ENCODE results near the gene INTU. TPM values are rescaled to one million over a fixed set of nuclear protein-coding genes. Genes with fewer than 3 reads are reported as not detected.
"Not testable (repeated sequence)": the region's sequence is repeated elsewhere in the genome, so short reads cannot be mapped to it uniquely, and the experiment has no call there.

INTU gene
- total RNA-seq = under 1 TPM; 0.12 to 0.60 TPM

DNA sequence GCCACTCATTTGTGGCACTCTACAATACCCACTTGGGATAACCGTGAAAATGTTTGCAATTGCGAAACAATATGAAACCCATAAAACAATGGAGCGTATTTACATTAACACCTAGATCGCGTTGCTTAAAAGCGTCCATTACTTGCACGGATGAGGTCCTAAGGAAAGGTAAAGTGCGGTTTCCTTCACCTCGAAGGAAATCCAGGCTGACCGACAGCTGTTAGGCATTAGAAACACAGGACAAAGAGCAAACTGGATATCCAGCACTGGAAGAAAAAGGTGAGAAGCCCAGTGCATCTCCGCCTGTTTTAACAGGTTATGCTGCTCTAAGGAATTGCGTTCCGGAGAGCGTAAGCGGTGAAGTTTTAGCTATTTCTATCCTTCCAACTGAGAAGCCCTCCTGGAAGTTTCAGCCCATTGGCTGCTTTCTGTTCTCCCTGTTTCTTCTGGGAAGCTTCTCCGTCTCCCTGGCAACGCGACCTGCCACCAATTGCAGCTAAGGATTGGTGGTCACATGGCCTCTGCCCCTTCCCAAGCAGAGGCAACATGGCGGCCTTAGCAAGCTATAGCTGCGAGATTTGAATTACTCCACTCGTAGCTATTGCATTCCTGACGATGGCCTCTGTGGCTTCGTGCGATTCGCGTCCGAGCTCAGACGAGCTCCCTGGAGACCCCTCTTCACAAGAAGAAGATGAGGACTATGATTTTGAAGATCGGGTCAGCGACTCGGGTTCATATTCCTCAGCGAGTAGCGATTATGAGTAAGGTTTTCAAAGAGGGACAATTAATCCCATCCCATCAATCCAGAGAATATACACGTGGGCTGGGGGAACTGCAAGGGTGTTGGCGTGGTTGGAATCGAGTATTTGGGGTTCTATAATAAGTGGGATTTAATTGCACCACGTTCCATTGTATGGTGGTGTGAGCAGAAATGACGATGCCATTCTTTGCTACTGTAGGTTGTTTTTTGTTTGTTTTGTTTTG, at the start of gene INTU:
Gene INTU, plus strand, starts transcription at position 538 of the 984 bp plus-strand sequence. Its CDS starts 78 bp downstream, at position 616.
- DNase-seq (peak; percentile 32 to 52), ATAC-seq (replicated peaks in 1 of 2) (peak; percentile 94 to 95)
- Mint-ChIP-seq H3K4me3 (peak within 1 kb of the TSS; percentile 92 to 93), H3K36me3 (ENCODE audit: insufficient read depth in 2 of 2) (peaks cover 4% of the 10 kb centered on the region in 2 donors), H3K4me1 (ENCODE audit: low read depth) (peaks cover 13% of the 10 kb centered on the region), H3K27ac (no peak within 1 kb of the TSS), H3K27me3 (ENCODE audit: low read depth) (peaks cover 64% of the 10 kb centered on the region), H3K9me3 (no peaks in the 10 kb centered on the region)

DNA sequence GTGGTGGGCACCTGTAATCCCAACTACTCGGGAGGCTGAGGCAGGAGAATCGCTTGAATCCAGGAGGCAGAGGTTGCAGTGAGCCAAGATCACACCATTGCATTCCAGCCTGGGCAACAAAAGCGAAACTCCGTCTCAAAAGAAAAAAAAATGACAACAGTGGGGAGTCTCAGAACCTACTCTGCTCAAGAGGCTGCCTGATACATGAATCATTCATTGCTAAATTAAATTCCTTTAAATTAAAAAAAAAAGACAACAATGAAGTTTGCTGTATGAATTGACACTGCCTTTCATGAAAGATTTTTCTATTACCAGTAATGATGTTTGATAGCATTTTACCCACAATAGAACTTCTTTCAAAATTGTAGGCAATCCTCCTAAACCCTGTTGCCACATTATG, 46.3 kb upstream of the INTU start:
- DNase-seq; H3K4me1 Mint-ChIP-seq (ENCODE audit: low read depth); H3K9me3 Mint-ChIP-seq; H3K27ac Mint-ChIP-seq; H3K36me3 Mint-ChIP-seq (ENCODE audit: insufficient read depth in 2 of 2); H3K27me3 Mint-ChIP-seq (ENCODE audit: low read depth); ATAC-seq (replicated peaks in 1 of 2); H3K4me3 Mint-ChIP-seq: not testable (repeated sequence)

DNA sequence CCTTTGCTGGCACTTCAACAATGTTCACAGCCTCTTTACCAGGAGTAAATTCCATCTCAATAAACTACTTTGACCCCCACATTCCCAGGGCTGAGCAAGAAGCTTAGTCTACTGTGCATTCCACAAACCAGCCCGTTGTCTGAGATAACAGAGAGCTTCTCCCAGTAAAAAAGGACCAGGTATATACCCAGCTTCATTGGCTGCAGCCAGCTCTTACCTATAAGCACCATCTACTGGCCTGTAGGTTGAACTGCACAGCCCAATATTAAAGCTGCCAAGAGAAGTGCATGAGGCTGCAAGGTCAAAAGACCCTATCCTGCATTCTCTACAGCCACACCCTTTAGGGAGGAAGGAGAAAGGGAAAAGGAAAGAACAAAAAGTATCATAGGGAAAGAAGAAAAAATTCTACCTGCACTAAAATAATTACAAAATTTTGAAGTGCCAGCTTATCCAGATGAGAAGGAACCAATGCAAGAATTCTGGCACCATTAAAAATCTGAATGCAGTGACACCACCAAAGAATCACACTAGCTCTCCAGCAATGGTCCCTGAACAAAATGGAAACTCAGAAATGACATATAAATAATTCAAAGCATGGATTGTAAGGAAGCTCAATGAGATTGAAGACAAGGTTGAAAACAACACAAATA, 45.7 kb upstream of the INTU start:
- H3K27me3 Mint-ChIP-seq (ENCODE audit: low read depth) = no peaks in the 10 kb centered on the region
- H3K4me1 Mint-ChIP-seq (ENCODE audit: low read depth) = no peaks in the 10 kb centered on the region
- ATAC-seq (replicated peaks in 1 of 2) (peak in 1 of 2 donors; percentile 43), DNase-seq (peak in 1 of 2 donors; percentile 3)
- H3K4me3 Mint-ChIP-seq = no peak overlapping the region
- no peaks in the 10 kb centered on the region for H3K36me3 Mint-ChIP-seq (ENCODE audit: insufficient read depth in 2 of 2)
- H3K27ac Mint-ChIP-seq = no peak overlapping the region
- peaks cover 2 to 3% of the 10 kb centered on the region in 2 donors for H3K9me3 Mint-ChIP-seq

DNA sequence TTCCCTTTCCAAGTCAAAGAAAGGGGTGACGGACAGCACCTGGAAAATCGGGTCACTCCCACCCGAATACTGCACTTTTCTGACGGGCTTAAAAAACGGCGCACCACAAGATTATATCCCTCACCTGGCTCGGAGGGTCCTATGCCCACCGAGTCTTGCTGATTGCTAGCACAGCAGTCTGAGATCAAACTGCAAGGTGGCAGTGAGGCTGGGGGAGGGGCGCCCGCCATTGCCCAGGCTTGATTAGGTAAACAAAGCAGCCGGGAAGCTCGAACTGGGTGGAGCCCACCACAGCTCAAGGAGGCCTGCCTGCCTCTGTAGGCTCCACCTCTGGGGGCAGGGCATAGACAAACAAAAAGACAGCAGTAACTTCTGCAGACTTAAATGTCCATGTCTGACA, 43.6 kb upstream of the INTU start:
- H3K4me3 Mint-ChIP-seq; H3K36me3 Mint-ChIP-seq (ENCODE audit: insufficient read depth in 2 of 2); H3K27ac Mint-ChIP-seq; H3K27me3 Mint-ChIP-seq (ENCODE audit: low read depth); ATAC-seq (replicated peaks in 1 of 2); H3K4me1 Mint-ChIP-seq (ENCODE audit: low read depth); H3K9me3 Mint-ChIP-seq; DNase-seq: not testable (repeated sequence)

DNA sequence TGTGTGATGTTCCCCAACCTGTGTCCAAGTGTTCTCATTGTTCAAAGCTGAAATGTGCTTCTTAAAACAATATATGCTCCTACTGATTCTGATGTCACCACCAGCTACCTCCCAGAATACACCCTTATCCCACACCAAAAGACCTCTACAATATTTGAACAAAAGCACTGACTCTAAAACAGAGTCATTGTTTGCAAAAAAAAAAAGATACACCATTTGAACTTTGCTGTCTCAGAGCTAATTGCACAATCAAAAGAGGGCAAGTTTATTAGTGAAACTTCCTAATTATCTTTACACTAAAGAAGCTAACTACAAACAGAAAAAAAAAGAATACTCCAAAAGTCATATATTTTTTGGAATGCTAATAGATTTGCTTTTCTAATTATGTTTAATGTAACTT, 34.1 kb upstream of the INTU start:
- Mint-ChIP-seq H3K9me3 (no peaks in the 10 kb centered on the region), H3K27ac (no peak overlapping the region), H3K36me3 (ENCODE audit: insufficient read depth in 2 of 2) (no peaks in the 10 kb centered on the region), H3K4me3 (no peak overlapping the region), H3K27me3 (ENCODE audit: low read depth) (no peaks in the 10 kb centered on the region), H3K4me1 (ENCODE audit: low read depth) (no peaks in the 10 kb centered on the region)
- DNase-seq (no peak), ATAC-seq (replicated peaks in 1 of 2) (no peak)

DNA sequence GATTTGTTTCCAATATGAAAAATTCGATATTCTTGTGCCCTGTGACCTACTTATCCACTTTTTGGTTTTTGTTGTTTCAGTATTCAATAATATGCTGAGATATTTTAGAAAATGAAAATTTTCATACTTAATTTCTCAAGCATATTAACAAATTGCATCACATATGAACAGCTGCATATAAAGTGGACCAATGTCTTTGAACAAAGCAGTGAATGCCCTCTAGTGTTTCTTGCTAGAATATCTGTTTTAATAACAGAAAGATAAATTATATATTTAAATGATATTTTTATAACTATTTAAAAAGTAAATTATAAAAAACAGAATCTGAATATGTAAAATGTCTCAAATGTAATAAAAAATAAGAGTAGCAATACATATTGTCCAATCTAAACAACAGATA, 31.7 kb upstream of the INTU start:
- no peak overlapping the region for H3K27ac Mint-ChIP-seq
- no peaks in the 10 kb centered on the region for H3K9me3 Mint-ChIP-seq
- H3K4me1 Mint-ChIP-seq (ENCODE audit: low read depth) = no peaks in the 10 kb centered on the region
- H3K4me3 Mint-ChIP-seq = no peak overlapping the region
- H3K27me3 Mint-ChIP-seq (ENCODE audit: low read depth) = no peaks in the 10 kb centered on the region
- no peaks in the 10 kb centered on the region for H3K36me3 Mint-ChIP-seq (ENCODE audit: insufficient read depth in 2 of 2)
- no peak for DNase-seq
- no peak for ATAC-seq (replicated peaks in 1 of 2)

DNA sequence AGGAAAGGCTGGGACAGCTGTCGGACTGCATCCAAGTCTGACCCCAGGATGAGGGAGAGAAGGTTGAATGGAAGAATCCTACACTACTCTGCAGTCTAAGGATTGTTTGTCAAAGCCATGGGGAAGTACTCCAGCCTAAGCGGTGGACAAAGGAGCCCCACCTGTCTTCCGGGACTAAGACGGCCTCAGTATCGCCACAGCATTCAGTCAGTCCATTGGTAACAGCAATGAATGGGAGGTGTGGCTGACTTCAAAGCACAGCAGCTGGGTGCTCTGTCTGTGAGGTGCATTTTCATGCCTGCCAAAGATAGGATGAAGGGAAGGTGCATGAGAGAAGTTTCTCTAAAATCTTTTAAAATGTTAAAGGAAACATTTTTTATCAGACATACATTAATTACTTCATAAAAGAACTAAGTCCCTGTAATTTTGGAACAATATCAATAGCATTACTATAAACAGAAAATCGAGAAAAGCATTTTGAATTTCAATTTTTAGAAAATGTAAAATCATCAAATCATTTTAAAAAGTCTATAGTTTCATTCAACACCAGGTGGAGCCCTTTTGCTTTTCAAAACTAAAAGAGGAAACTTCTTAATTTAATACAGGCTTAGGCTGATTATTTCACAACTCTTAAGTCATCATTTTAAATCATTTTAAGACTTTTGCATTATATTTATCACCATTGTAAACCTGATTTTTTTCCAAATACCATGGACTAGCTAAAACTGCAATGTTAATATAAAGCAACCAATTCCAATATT, 27.6 kb upstream of the INTU start:
- peaks cover 6% of the 10 kb centered on the region for H3K27me3 Mint-ChIP-seq (ENCODE audit: low read depth)
- no peaks in the 10 kb centered on the region for H3K9me3 Mint-ChIP-seq
- ATAC-seq (replicated peaks in 1 of 2) = no peak
- H3K27ac Mint-ChIP-seq = no peak overlapping the region
- DNase-seq = no peak
- no peak overlapping the region for H3K4me3 Mint-ChIP-seq
- no peaks in the 10 kb centered on the region for H3K4me1 Mint-ChIP-seq (ENCODE audit: low read depth)
- H3K36me3 Mint-ChIP-seq (ENCODE audit: insufficient read depth in 2 of 2) = no peaks in the 10 kb centered on the region

DNA sequence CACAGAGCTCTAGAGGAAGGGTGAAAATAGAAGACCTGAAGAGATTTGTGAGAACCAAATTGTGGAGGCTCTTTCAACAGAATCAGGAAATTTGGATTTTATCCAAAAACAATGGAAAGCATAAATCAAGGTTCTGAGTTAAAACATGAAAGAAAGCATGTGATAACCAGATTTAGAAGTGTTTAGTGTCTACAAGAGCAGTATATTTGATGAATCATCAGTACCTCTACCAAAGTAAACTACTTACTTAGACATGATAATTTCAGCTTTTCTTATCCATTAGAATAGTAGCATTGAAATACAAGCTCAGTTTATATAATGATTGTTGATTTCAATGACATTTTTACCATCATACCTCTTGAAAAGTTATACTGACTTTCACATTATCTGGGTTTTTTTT, 25.9 kb upstream of the INTU start:
- Mint-ChIP-seq H3K27ac (no peak overlapping the region), H3K4me3 (no peak overlapping the region), H3K27me3 (ENCODE audit: low read depth) (peaks cover 6% of the 10 kb centered on the region), H3K9me3 (no peaks in the 10 kb centered on the region), H3K4me1 (ENCODE audit: low read depth) (no peaks in the 10 kb centered on the region), H3K36me3 (ENCODE audit: insufficient read depth in 2 of 2) (no peaks in the 10 kb centered on the region)
- ATAC-seq (replicated peaks in 1 of 2) (no peak), DNase-seq (no peak)

DNA sequence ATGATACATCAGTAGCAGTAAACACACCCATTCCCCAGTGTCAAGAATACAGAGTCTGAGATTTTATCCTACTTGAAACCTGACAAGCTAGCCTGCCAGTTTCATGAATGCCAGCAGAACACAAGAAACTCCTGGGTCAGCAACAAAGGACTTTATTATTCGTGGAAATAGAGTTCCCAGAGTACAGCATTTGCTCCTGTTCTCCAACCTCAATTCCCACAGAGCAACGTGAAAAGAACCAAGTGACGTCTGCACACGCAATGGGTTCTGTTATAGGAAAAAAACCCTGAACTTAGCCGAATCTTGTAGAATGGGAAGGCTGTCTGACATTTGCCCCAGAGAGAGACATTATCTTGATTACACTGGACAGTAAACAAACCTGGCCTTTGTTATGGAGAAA, 23.3 kb upstream of the INTU start:
- Mint-ChIP-seq H3K36me3 (ENCODE audit: insufficient read depth in 2 of 2) (no peaks in the 10 kb centered on the region), H3K4me1 (ENCODE audit: low read depth) (no peaks in the 10 kb centered on the region), H3K27me3 (ENCODE audit: low read depth) (peaks cover 6% of the 10 kb centered on the region), H3K4me3 (no peak overlapping the region), H3K9me3 (no peaks in the 10 kb centered on the region), H3K27ac (no peak overlapping the region)
- DNase-seq (no peak), ATAC-seq (replicated peaks in 1 of 2) (no peak)

DNA sequence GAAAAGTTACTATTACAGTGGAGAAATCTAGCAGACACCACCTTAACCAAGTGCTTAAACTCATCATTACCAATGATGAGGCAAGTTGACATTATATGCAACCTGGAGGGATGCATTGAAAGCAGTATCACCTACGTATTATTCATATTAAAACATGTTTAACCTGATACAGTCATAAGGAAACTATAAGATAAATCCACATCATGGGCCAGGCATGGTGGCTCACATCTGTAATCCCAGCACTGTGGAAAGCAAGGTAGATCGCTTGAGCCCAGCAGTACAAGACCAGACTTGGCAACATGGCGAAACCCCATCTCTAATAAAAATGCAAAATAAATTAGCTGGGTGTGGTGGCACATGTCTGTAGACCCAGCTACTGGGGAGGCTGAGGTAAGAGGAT, 22.3 kb upstream of the INTU start:
- peaks cover 6% of the 10 kb centered on the region for H3K27me3 Mint-ChIP-seq (ENCODE audit: low read depth)

DNA sequence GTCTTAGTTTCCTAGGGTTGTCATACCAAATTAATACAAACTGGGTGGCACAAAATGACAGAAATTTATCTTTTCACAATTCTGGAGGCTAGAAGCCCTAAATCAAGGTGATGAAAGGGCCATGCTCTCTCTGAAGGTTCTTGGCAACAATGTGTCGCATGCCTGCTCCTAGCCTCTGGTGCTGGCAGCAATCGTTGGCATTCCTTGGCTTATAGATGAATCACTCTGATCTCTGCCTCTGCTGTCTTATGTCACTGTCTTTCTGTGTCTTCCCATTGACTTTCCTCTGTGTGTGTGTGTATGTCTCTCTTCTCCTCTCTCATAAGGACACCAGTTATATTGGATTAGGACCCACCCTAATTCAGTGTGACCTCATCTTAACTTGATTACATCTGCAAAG, 15.9 kb upstream of the INTU start:
- no peaks in the 10 kb centered on the region for H3K36me3 Mint-ChIP-seq (ENCODE audit: insufficient read depth in 2 of 2)
- no peaks in the 10 kb centered on the region for H3K4me1 Mint-ChIP-seq (ENCODE audit: low read depth)
- peaks cover 33% of the 10 kb centered on the region for H3K27me3 Mint-ChIP-seq (ENCODE audit: low read depth)
- H3K9me3 Mint-ChIP-seq = peaks cover 0 to 4% of the 10 kb centered on the region in 2 donors
- no peak overlapping the region for H3K4me3 Mint-ChIP-seq
- H3K27ac Mint-ChIP-seq = no peak overlapping the region
- DNase-seq = no peak
- no peak for ATAC-seq (replicated peaks in 1 of 2)

More for the DNA sequence above, 22.3 kb upstream of the INTU start:
- no peaks in the 10 kb centered on the region for H3K4me1 Mint-ChIP-seq (ENCODE audit: low read depth)
- DNase-seq = no peak
- H3K36me3 Mint-ChIP-seq (ENCODE audit: insufficient read depth in 2 of 2) = no peaks in the 10 kb centered on the region
- H3K27ac Mint-ChIP-seq = no peak overlapping the region
- ATAC-seq (replicated peaks in 1 of 2) = no peak
- no peaks in the 10 kb centered on the region for H3K9me3 Mint-ChIP-seq
- H3K4me3 Mint-ChIP-seq = no peak overlapping the region

DNA sequence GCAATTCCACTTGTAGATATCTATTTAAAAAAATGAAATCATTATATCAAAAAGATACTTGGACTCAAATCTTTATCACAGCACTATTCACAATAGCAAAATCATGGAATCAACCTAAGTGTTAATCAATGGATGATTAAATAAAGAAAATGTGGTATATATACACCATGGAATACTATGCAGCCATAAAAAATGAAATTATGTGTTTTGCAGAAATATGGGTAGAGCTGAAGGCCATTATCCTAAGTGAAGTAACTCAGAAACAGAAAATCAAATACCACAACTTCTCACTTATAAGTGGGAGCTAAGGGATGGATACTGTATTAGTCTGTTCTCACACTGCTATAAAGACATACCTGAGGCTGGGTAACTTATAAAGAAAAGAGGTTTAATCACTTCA, 14.3 kb upstream of the INTU start:
- H3K27ac Mint-ChIP-seq = no peak overlapping the region
- peaks cover 41% of the 10 kb centered on the region for H3K27me3 Mint-ChIP-seq (ENCODE audit: low read depth)
- H3K4me3 Mint-ChIP-seq = no peak overlapping the region
- no peak for ATAC-seq (replicated peaks in 1 of 2)
- no peaks in the 10 kb centered on the region for H3K36me3 Mint-ChIP-seq (ENCODE audit: insufficient read depth in 2 of 2)
- H3K4me1 Mint-ChIP-seq (ENCODE audit: low read depth) = peaks cover 2% of the 10 kb centered on the region
- no peak for DNase-seq
- peaks cover 0 to 4% of the 10 kb centered on the region in 2 donors for H3K9me3 Mint-ChIP-seq

DNA sequence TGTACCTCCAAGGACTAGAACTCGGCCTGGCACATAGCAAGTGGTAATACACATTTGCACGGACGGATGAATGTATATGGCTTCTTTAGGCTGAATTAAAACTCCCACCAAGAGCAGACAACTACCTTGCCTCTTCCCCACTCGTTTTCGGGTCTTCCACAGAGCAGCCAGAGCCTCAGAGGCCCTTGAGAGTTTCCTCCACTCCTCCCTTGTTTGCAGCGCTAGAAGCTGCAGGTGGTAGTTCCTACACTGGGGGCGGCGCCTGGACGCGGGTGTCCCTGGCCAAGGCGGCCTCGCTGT, 10.2 kb upstream of the INTU start:
- peaks cover 0 to 4% of the 10 kb centered on the region in 2 donors for H3K9me3 Mint-ChIP-seq
- peaks cover 6% of the 10 kb centered on the region for H3K4me1 Mint-ChIP-seq (ENCODE audit: low read depth)
- ATAC-seq (replicated peaks in 1 of 2) = no peak
- no peak for DNase-seq
- H3K27ac Mint-ChIP-seq = no peak overlapping the region
- H3K27me3 Mint-ChIP-seq (ENCODE audit: low read depth) = peaks cover 43% of the 10 kb centered on the region
- peak overlapping the region; percentile 61 to 64 for H3K4me3 Mint-ChIP-seq
- no peaks in the 10 kb centered on the region for H3K36me3 Mint-ChIP-seq (ENCODE audit: insufficient read depth in 2 of 2)

Data from activated T-cell treated with anti-CD3 and anti-CD28 coated beads, Interleukin-2, amount 50 U/mL, for 72 hours (primary cell).